IMR-90 (cell line): ENCODE measurements around the gene NEK11. TPM values are rescaled to one million over a fixed set of nuclear protein-coding genes. Genes with fewer than 3 reads are reported as not detected.

Experiments
- ATAC-seq: fragments of 200-7000 bp; cut with Tn5 transposase; 2 replicates; pipeline ENCODE4 v1.9.1; 2020; ENCODE audit warnings: low read depth, mild to moderate bottlenecking, moderate library complexity
- BruUV-seq: library from RNA; stranded (reverse); fragments of 400-500 nt; replicated peaks from 2 replicates; lab custom pipeline; 2021; lab: Mats Ljungman, UMichigan
- CTCF ChIA-PET: fragments of 300-600 bp; formaldehyde crosslinking; extraction: SDS; loops from one replicate; lab custom pipeline; 2021; ENCODE audit warnings: antibody characterized with exemption; lab: Yijun Ruan, JAX
- POLR2A ChIA-PET: fragments of 300-600 bp; sonication (Branson Sonifier 250); formaldehyde crosslinking; loops from one replicate; lab custom pipeline; 2022; ENCODE audit warnings: antibody characterized with exemption; ENCODE audit not compliant: unreplicated experiment; lab: Charles Lee
- DNase-seq: peaks from one replicate; pipeline ENCODE4 v3.0.0; 2013
- H2AFZ ChIP-seq: replicated peaks from 2 replicates; pipeline ENCODE3; 2013; ENCODE audit warnings: low read length, mild to moderate bottlenecking; ENCODE audit not compliant: poor library complexity
- H2AK5ac ChIP-seq: 2 replicates; pipeline ENCODE4 v1.6.1; 2013; ENCODE audit warnings: low read depth, low read length, inconsistent platforms
- H2AK9ac ChIP-seq: replicated peaks from 2 replicates; pipeline ENCODE3; 2013; ENCODE audit warnings: mild to moderate bottlenecking, low read depth, low read length, moderate library complexity; ENCODE audit not compliant: poor library complexity
- H2BK120ac ChIP-seq: 2 replicates; pipeline ENCODE4 v1.6.1; 2013; ENCODE audit warnings: low read depth, low read length, inconsistent platforms
- H2BK15ac ChIP-seq: 3 replicates; pipeline ENCODE4 v1.6.1; 2013; ENCODE audit warnings: low read depth, low read length, inconsistent platforms
- H2BK20ac ChIP-seq: 2 replicates; pipeline ENCODE4 v1.6.1; 2013; ENCODE audit warnings: low read depth, mild to moderate bottlenecking, inconsistent platforms, low read length, moderate library complexity
- H2BK5ac ChIP-seq: 2 replicates; pipeline ENCODE4 v1.6.1; 2013; ENCODE audit warnings: mild to moderate bottlenecking, low read depth, low read length, inconsistent platforms; ENCODE audit not compliant: poor library complexity, severe bottlenecking
- H3K14ac ChIP-seq: replicated peaks from 2 replicates; pipeline ENCODE4 v1.6.1; 2013; ENCODE audit warnings: low read depth, low read length, inconsistent platforms
- H3K18ac ChIP-seq: 2 replicates; pipeline ENCODE4 v1.6.1; 2013; ENCODE audit warnings: low read depth, low read length, control low read depth
- H3K23ac ChIP-seq: 2 replicates; pipeline ENCODE4 v1.6.1; 2013; ENCODE audit warnings: low read depth, low read length, inconsistent platforms
- H3K27ac ChIP-seq: 2 replicates; pipeline ENCODE4 v1.5.1; 2013; ENCODE audit warnings: mild to moderate bottlenecking, control low read depth, low read length; ENCODE audit not compliant: insufficient read depth
- H3K27me3 ChIP-seq: 2 replicates; pipeline ENCODE4 v1.6.1; 2013; ENCODE audit warnings: low read length; ENCODE audit not compliant: control insufficient read depth, insufficient read depth
- H3K36me3 ChIP-seq: 2 replicates; pipeline ENCODE4 v1.6.1; 2013; ENCODE audit warnings: low read length, mixed read lengths; ENCODE audit not compliant: control insufficient read depth, insufficient read depth
- H3K4ac ChIP-seq: 2 replicates; pipeline ENCODE4 v1.6.1; 2013; ENCODE audit warnings: low read depth, low read length, inconsistent platforms
- H3K4me1 ChIP-seq: 2 replicates; pipeline ENCODE4 v1.6.1; 2013; ENCODE audit warnings: low read length, mixed read lengths; ENCODE audit not compliant: control insufficient read depth, insufficient read depth
- H3K4me2 ChIP-seq: 2 replicates; pipeline ENCODE4 v1.6.1; 2013; ENCODE audit warnings: low read depth, mild to moderate bottlenecking, control low read depth, low read length, moderate library complexity
- H3K4me3 ChIP-seq: 2 replicates; pipeline ENCODE4 v1.5.1; 2013; ENCODE audit warnings: low read depth, mild to moderate bottlenecking, control low read depth, low read length, moderate library complexity; ENCODE audit not compliant: insufficient read depth
- H3K56ac ChIP-seq: 2 replicates; pipeline ENCODE4 v1.6.1; 2013; ENCODE audit warnings: low read length, inconsistent platforms; ENCODE audit not compliant: insufficient read depth; ENCODE audit errors: extremely low read depth
- H3K79me1 ChIP-seq, 2 experiments: 2 replicates each; pipeline ENCODE4 v1.6.1; 2013; ENCODE audit warnings: low read length in 2 of 2, inconsistent platforms in 1 of 2, low read depth in 1 of 2
- H3K9ac ChIP-seq: 2 replicates; pipeline ENCODE4 v1.6.1; 2013; ENCODE audit warnings: low read depth, low read length, control low read depth
- H3K9me1 ChIP-seq: 2 replicates; pipeline ENCODE4 v1.6.1; 2013; ENCODE audit warnings: low read length, inconsistent platforms; ENCODE audit not compliant: insufficient read depth
- H3K9me3 ChIP-seq: 2 replicates; pipeline ENCODE4 v1.6.1; 2013; ENCODE audit warnings: low read length; ENCODE audit not compliant: control insufficient read depth, insufficient read depth
- H4K20me1 ChIP-seq: 2 replicates; pipeline ENCODE4 v1.6.1; 2013; ENCODE audit warnings: low read length, inconsistent platforms; ENCODE audit not compliant: insufficient read depth
- H4K5ac ChIP-seq: 2 replicates; pipeline ENCODE4 v1.6.1; 2013; ENCODE audit warnings: mild to moderate bottlenecking, low read depth, low read length, control low read depth
- H4K8ac ChIP-seq, 2 experiments: 2 replicates each; pipeline ENCODE4 v1.6.1; 2013; ENCODE audit warnings: low read depth in 2 of 2, low read length in 2 of 2, control low read depth in 1 of 2, inconsistent platforms in 1 of 2
- H4K91ac ChIP-seq: 2 replicates; pipeline ENCODE4 v1.6.1; 2013; ENCODE audit warnings: low read depth, low read length, inconsistent platforms; ENCODE audit not compliant: insufficient read depth
- CHD1 ChIP-seq: IDR thresholded peaks from 2 replicates; pipeline ENCODE4 v1.6.1; 2012; ENCODE audit warnings: low read depth, low read length, improper control_type of control experiment
- MAFK ChIP-seq: IDR thresholded peaks from 2 replicates; pipeline ENCODE4 v1.6.1; 2012; ENCODE audit warnings: low read depth, low read length, improper control_type of control experiment
- WGBS, 2 experiments: methylation state at CpG; one replicate each; pipeline versions ENCODE4 v1.1.5 to v1.1.7; 2013; ENCODE audit warnings: missing lambda C conversion rate in 2 of 2; ENCODE audit not compliant: insufficient read length in 1 of 2; ENCODE audit errors: extremely low coverage in 2 of 2; 5-methylcytosine and 5-hydroxymethylcytosine counted together
- dilution Hi-C: fragments of 300-500 bp; cut with HindIII; formaldehyde crosslinking; loops from one replicate; pipeline ENCODE4 v1.14.3; 2018; ENCODE audit warnings: low sequenced_read_pairs; ENCODE audit not compliant: unreplicated experiment
- in situ Hi-C: fragments of 300-500 bp; cut with MboI; formaldehyde crosslinking; loops from 3 replicates; pipeline ENCODE4 v1.14.3; 2019; ENCODE audit warnings: low sequenced_read_pairs, inconsistent platforms, mixed read lengths
- intact Hi-C: fragments of 100-400 bp; cut with micrococcal nuclease; formaldehyde crosslinking; loops from 2 replicates; pipeline ENCODE4 v1.10.0; 2022
- polyA plus RNA-seq, 3 experiments: library from polyadenylated mRNA; depleted of rRNA; stranded (reverse); fragments of >200 nt; gene quantifications; 2 replicates each; pipeline ENCODE4 v1.2.3, GENCODE V29; 2012; ENCODE audit warnings: low replicate concordance in 1 of 3
- total RNA-seq: library from RNA; depleted of rRNA; stranded (reverse); fragments of >200 nt; gene quantifications from 2 replicates; pipeline ENCODE4 v1.2.3, GENCODE V29; 2012
- TF ChIP-seq, protein P1 (sequence below): fragments of 150-350 bp; IDR thresholded peaks from 2 replicates; pipeline ENCODE4 v1.6.1; 2017; ENCODE audit warnings: mild to moderate bottlenecking, antibody characterized with exemption, low read length, low read depth

NEK11 gene
- total and polyA plus RNA-seq, 2 of the 4 experiments (the other 2 are of a cell fraction): 1.1 to 1.6 TPM

DNA sequence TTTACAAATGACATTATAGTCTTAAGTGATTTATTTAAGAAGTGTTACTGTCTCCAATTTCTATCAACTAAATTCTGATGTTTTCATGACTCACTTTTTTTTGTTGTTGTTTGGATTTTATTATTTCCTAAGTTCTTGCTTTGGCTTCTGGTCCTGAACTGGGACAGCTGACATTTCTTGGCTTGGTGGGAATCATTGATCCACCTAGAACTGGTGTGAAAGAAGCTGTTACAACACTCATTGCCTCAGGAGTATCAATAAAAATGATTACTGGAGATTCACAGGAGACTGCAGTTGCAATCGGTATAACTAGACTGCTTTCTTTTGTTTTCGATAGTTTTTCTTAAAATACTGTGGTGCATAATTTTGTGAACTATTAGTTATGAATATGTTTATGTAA lies 47.6 kb upstream of the NEK11 start:
- Histone ChIP-seq H4K20me1 (no peaks in the 10 kb centered on the region), H3K18ac (no peak overlapping the region), H3K9me1 (peaks cover 3% of the 10 kb centered on the region; the same call in 1 of the 2 replicates), H2AK9ac (no peak overlapping the region), H3K79me1 (peaks cover 0 to 2% of the 10 kb centered on the region in 2 experiments; a peak in 1 of 4 replicates), H2BK5ac (no peak overlapping the region), H3K56ac (no peak overlapping the region), H2AFZ (no peak overlapping the region), H3K9me3 (no peaks in the 10 kb centered on the region), H4K5ac (no peak overlapping the region), H3K4ac (no peak overlapping the region), H2AK5ac (no peak overlapping the region), H3K27me3 (no peaks in the 10 kb centered on the region), H3K4me1 (no peaks in the 10 kb centered on the region), H2BK15ac (no peak overlapping the region), H3K36me3 (peaks cover 11% of the 10 kb centered on the region), H3K4me3 (no peak overlapping the region), H3K27ac (no peak overlapping the region), H4K91ac (no peak overlapping the region), H4K8ac (no peak overlapping the region), H3K14ac (no peak overlapping the region), H3K23ac (no peak overlapping the region), H2BK120ac (no peak overlapping the region), H3K9ac (no peak overlapping the region), H3K4me2 (no peak overlapping the region), H2BK20ac (no peak overlapping the region)
- DNase-seq (no peak), ATAC-seq (no peak)
- ChIA-PET CTCF (interaction anchor here (1.2 kb wide), 1 partner anchor 15 kb away, joined by 3 read pairs; no protein-coding TSS in a partner anchor), POLR2A (interaction anchor here (0.7 kb wide), 1 partner anchor 1608 kb away, joined by 3 read pairs; no protein-coding TSS in a partner anchor)
- intact Hi-C loops (no loop called here), dilution Hi-C loops (no loop called here), in situ Hi-C loops (loop anchor here (25.0 kb wide), 1 partner anchor 242 kb away; the partner anchor contains the start of gene PIK3R4)
- no TSS peak for BruUV-seq
- no CpG with 5 or more reads among the region's 2 CpGs for WGBS, 2 experiments
- no peak for TF ChIP-seq MAFK
- TF ChIP-seq, protein P1, sequence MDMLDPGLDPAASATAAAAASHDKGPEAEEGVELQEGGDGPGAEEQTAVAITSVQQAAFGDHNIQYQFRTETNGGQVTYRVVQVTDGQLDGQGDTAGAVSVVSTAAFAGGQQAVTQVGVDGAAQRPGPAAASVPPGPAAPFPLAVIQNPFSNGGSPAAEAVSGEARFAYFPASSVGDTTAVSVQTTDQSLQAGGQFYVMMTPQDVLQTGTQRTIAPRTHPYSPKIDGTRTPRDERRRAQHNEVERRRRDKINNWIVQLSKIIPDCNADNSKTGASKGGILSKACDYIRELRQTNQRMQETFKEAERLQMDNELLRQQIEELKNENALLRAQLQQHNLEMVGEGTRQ: no peak
- no peak for TF ChIP-seq CHD1
